GM12892 (cell line): Measurements from ENCODE around the gene IFNAR2.

Experiments used
- POLR2AphosphoS5 ChIP-seq: IDR thresholded peaks from 2 replicates; pipeline ENCODE4 v1.6.1; 2011; ENCODE audit warnings: low read depth, low read length, control low read depth
- TAF1 ChIP-seq: IDR thresholded peaks from 2 replicates; pipeline ENCODE4 v1.6.1; 2011; ENCODE audit warnings: low read depth, mild to moderate bottlenecking, control low read depth, low read length, borderline replicate concordance

- TF ChIP-seq POLR2AphosphoS5: no peak
- no peak for TF ChIP-seq TAF1
Observed at GRCh38 chr21:33196941-33197374, 32.8 kb upstream of the IFNAR2 start.
